Fibroblast of villous mesenchyme (primary cell): ENCODE results near the gene JPT2. TPM values are rescaled to one million over a fixed set of nuclear protein-coding genes. Genes with fewer than 3 reads are reported as not detected.

Experiments
- DNase-seq: peaks from one replicate; pipeline ENCODE4 v3.0.0-alpha.2; 2010; ENCODE audit warnings: low read depth
- H3K4me3 ChIP-seq: 2 replicates; pipeline ENCODE4 v1.5.1; 2011; ENCODE audit warnings: low read depth, mild to moderate bottlenecking, low read length
- total RNA-seq: library from RNA; depleted of rRNA; stranded (reverse); fragments of >200 nt; gene quantifications from 2 replicates; pipeline ENCODE4 v1.2.3, GENCODE V29; 2012
- TF ChIP-seq, protein P1 (sequence below): IDR thresholded peaks from 2 replicates; pipeline ENCODE4 v1.5.1; 2012; ENCODE audit warnings: low read depth, mild to moderate bottlenecking, low read length; ENCODE audit not compliant: insufficient read depth

JPT2 gene
- total RNA-seq, 1 donor: 61.7 TPM

DNA sequence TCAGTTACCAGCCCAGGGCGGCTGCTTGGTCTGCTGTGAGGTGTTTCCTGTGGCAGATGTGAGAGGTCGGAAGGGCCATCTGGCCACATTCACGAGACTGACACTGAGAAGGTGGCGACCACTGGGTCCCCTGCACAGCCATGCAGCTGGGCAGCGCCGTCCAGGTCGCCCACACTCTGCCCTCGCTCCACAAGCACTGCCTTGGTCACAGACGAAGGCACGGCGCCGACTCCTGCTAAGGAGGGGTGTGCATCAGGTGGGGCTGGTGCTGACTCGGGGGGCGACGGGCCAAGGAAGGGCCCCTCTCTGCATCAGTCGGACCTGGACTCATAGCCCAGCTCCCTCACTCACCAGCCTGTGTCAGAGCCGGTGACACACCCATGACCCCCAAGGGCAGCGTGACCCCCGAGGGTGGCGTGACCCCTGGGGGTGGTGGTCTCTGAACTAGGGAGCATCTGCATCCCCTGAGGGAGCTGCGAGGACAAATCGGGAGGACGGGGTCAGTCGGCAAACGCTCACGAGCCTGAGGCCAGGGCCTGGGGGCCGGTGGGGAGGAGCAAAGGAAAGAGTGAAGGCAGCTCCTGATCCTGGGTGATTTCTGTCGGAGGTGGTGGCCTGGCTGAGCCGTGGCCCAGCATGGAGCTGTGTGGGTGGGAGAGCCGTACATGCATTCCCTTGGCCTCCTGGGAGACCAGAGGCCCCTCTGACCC lies 62.9 kb downstream of the JPT2 start:
- no peak overlapping the region for H3K4me3 ChIP-seq
- no peak for DNase-seq
- TF ChIP-seq, protein P1, sequence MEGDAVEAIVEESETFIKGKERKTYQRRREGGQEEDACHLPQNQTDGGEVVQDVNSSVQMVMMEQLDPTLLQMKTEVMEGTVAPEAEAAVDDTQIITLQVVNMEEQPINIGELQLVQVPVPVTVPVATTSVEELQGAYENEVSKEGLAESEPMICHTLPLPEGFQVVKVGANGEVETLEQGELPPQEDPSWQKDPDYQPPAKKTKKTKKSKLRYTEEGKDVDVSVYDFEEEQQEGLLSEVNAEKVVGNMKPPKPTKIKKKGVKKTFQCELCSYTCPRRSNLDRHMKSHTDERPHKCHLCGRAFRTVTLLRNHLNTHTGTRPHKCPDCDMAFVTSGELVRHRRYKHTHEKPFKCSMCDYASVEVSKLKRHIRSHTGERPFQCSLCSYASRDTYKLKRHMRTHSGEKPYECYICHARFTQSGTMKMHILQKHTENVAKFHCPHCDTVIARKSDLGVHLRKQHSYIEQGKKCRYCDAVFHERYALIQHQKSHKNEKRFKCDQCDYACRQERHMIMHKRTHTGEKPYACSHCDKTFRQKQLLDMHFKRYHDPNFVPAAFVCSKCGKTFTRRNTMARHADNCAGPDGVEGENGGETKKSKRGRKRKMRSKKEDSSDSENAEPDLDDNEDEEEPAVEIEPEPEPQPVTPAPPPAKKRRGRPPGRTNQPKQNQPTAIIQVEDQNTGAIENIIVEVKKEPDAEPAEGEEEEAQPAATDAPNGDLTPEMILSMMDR: no peak

DNA sequence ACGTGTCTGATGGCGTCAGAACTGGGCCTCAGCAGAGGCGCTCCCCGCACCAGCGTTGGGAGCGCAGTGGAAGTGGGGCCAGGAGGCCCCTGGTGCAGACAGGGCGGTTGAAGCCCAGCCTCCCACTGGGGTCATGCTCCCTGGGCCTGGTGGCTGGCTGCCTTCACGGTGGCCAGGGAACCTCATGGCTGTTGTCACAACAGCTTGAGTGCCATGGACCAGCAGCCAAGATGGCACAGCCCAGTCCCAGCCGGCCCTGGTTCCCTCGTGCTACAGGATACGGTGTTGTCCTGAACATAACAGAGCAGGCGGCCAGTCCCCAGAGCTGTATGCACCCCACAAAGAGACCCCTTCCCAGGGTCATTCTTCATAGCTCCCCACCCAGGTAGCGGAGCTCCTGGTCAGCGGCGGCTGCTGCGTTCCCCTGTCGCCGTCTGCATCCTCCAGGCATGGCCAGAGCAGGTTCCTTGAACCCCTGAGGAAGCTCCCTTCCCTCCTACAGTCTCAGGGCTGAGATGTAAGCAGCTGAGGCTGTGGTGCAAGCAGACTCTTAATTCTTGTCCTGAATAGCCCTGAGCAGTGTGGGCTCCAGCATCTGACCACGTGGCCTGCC lies 63.6 kb downstream of the JPT2 start:
- H3K4me3 ChIP-seq: no peak overlapping the region
- DNase-seq: no peak
- TF ChIP-seq, protein P1: no peak

DNA sequence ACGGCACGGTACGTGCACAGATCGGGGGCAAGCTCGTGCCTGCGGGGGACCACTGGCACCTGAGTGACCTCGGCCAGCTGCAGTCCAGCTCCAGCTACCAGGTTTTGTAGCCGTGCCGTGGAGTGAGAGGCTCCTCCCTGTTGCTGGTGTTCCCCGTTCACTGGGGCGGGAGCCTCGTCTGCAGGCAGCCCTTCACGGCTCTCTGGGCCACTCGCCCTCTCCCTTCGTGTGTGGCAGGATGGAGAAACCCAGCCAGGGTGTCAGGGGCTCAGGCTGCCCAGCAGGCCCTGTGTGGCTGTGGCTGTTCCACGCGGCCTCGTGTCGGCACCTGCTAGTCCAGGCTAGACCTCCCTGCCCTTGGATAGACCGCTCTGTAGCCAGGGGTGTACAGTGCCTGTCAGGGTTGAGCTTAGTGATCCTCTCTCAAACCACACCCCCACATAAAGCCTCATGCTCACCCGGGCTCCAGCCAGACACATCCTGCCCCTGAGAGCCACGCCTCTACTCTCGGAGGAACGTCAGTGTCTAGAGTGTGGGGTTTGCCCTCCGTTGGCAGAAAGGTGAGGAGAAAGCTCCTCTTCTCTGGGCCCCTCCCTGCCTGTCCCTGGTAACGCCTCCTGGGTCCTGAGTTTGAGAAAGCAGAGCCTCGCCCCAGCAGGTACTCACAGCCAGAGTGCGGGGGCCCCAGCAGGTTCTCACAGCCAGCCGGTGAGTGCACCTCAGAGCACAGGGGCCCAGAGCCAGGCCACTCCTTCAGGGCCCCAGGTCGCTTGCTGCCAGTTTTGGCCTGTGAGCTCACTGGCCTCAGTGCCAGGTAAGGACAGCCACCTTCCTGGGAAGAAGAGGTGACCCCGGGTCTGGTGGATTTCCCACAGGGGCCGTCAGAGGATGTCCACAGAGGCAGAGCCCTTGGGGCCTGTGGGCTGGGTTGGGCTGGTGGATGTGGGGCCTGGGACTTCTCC lies 65.6 kb downstream of the JPT2 start:
- TF ChIP-seq, protein P1: no peak
- no peak for DNase-seq
- no peak overlapping the region for H3K4me3 ChIP-seq

DNA sequence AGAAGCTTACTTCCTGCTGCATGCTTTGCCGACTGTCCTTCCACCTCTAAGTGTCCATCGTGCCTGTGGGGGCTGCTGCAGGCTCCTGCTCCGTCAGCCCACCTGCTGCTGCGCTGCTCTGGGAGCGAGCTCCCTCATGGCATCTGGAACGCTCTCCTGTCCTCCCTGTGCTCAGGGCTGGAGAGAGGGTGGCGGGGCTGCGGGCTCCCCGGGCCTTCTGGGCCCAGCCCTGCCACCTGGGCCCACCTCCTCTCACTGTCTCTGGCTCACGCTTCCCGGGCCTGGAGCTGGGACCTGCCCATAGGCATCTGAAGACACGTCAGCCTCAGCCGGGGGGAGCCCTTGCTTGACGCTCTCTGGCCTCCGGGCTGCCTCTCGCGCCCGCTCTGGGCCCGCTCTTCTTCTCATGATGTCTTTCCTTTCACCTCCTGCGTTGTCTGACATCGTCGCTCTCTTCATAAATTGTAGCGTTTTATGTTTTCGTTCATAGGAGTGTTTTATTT lies 66.3 kb downstream of the JPT2 start:
- TF ChIP-seq, protein P1: no peak
- no peak overlapping the region for H3K4me3 ChIP-seq
- no peak for DNase-seq

DNA sequence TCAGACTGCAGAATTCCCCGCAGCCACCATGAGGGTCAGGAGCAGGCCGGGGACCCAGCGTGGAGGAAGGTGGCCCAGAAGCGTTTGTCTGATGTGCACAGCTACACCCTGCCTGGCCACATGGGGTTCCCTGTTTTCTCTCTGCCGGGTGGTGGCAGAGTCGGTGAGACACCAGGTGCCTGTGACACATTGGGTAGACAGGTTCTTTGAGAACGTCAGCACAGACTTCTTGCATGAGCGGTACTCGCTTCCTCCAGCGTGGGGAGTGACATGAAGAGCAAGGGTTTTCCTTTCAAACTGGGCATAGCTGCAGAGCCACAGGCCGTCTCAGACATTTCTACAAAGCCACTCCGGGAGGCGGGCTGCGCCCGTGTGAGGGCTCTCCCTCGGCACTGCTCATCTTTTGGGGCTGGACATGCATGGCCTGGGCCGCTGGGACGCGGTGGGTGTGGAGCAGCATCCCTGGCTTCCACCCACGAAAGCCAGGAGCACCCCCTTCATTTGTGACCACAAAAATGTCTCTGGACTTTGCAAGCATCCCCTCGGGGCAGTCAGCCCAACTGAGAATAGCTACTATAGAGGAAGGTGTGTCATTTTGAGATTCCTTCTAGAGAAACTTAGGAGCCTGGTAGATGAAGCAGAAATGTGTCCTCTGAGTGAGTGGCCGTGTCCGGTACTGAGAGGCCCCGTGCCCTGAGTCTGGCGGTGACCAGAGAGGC lies 67.3 kb downstream of the JPT2 start:
- H3K4me3 ChIP-seq: no peak overlapping the region
- peak; percentile 68 for DNase-seq
- TF ChIP-seq, protein P1: no peak
